Body of pancreas (tissue), 4 donors: ENCODE data around the gene TCEA2. TPM values are rescaled to one million over a fixed set of nuclear protein-coding genes. Genes with fewer than 3 reads are reported as not detected.

Source experiments
- ATAC-seq: fragments of 150-250 bp; one replicate; pipeline ENCODE4 v1.9.1; 2016
- DNase-seq, 4 donors: peaks; one replicate each; pipeline ENCODE4 v3.0.0-alpha.2; 2019
- H3K27ac ChIP-seq, 4 donors: fragments of 200-600 bp; sonication (generic); 1 replicate in 3 of 4; 2 replicates in 1 of 4; pipeline versions ENCODE4 v1.5.1 to v1.6.1; 2016 to 2019; ENCODE audit warnings: mild to moderate bottlenecking in 1 of 4, mixed read lengths in 1 of 4, moderate library complexity in 1 of 4
- H3K27me3 ChIP-seq, 2 donors: fragments of 200-600 bp; sonication (generic); one replicate each; pipeline ENCODE4 v1.6.0; 2016; ENCODE audit warnings: mild to moderate bottlenecking in 1 of 2
- H3K36me3 ChIP-seq, 2 donors: fragments of 200-600 bp; sonication (generic); replicated peaks in 1 of 2; 2 replicates each; pipeline ENCODE4 v1.5.1; 2016; ENCODE audit warnings: low read depth in 2 of 2; ENCODE audit not compliant: insufficient read depth in 1 of 2
- H3K4me1 ChIP-seq: fragments of 200-600 bp; sonication (generic); one replicate; pipeline ENCODE4 v1.6.0; 2016
- H3K4me3 ChIP-seq, 2 donors: fragments of 200-600 bp; sonication (generic); 1 replicate in 1 of 2; 2 replicates in 1 of 2; pipeline ENCODE4 v1.5.1; 2016 to 2019
- H3K9me3 ChIP-seq, 3 donors: fragments of 200-600 bp; sonication (generic); 1 replicate in 2 of 3; 2 replicates in 1 of 3; pipeline ENCODE4 v1.5.1; 2016
- CTCF ChIP-seq, 7 experiments: fragments of 450-650 bp in 4 of 7; fragments of 200-600 bp in 3 of 7; sonication (generic) in 3 of 7; IDR thresholded peaks; one replicate each; pipeline ENCODE4 v1.5.1; 2016 to 2019; ENCODE audit warnings: antibody characterized with exemption in 7 of 7
- POLR2A ChIP-seq, 3 donors: fragments of 450-650 bp; IDR thresholded peaks; one replicate each; pipeline ENCODE4 v1.6.1; 2016; ENCODE audit warnings: antibody characterized with exemption in 3 of 3, mild to moderate bottlenecking in 2 of 3
- WGBS, 2 donors: methylation state at CpG; one replicate each; pipeline ENCODE4 v1.1.5; 2017; 5-methylcytosine and 5-hydroxymethylcytosine counted together
- intact Hi-C: fragments of 100-400 bp; cut with DNase I; formaldehyde crosslinking; loops from one replicate; pipeline ENCODE4 v1.15.1; 2023
- total RNA-seq, 2 donors: library from RNA; depleted of rRNA; stranded (reverse); fragments of >200 nt; gene quantifications; one replicate each; pipeline ENCODE4 v1.1.0, GENCODE V29; 2016

The TCEA2 gene
- total RNA-seq, 2 donors from 2014 or later: 16.6 to 17.5 TPM

GRCh38 chr20:64077876-64078551 lies 15.0 kb downstream of the TCEA2 start:
- intact Hi-C loops: no loop called here
- 61 to 80% methylated on average over 9 to 15 of the region's 15 CpGs for WGBS, 2 donors
- Histone ChIP-seq H3K4me1 (peaks cover 17% of the 10 kb centered on the region), H3K27me3 (no peaks in the 10 kb centered on the region), H3K9me3 (no peaks in the 10 kb centered on the region), H3K4me3 (no peak overlapping the region), H3K27ac (peak overlapping the region in 1 of 4 donors; percentile 77), H3K36me3 (no peaks in the 10 kb centered on the region)
- ATAC-seq (no peak), DNase-seq (peak in 1 of 4 donors; percentile 39)
- TF ChIP-seq CTCF (IDR thresholded peaks at IDR 0.05): no peak
- no peak for TF ChIP-seq POLR2A (IDR thresholded peaks at IDR 0.05)

GRCh38 chr20:64078934-64079272 lies 15.9 kb downstream of the TCEA2 start:
- ATAC-seq: no peak
- DNase-seq: no peak
- 29 to 30% methylated on average over 2 to 4 of the region's 4 CpGs for WGBS, 2 donors
- TF ChIP-seq POLR2A (IDR thresholded peaks at IDR 0.05) (no peak), CTCF (IDR thresholded peaks at IDR 0.05) (no peak)
- Histone ChIP-seq H3K4me3 (peak overlapping the region; percentile 27 to 47), H3K36me3 (no peaks in the 10 kb centered on the region), H3K27ac (peak overlapping the region in 3 of 4 donors; percentile 59 to 77 (median 69)), H3K9me3 (no peaks in the 10 kb centered on the region), H3K27me3 (no peaks in the 10 kb centered on the region), H3K4me1 (peaks cover 26% of the 10 kb centered on the region)
- intact Hi-C loops: no loop called here

GRCh38 chr20:64079273-64080012 lies 16.4 kb downstream of the TCEA2 start, which contains the start of gene RGS19:
TSS of gene RGS19 (minus strand) at chr20:64079518. CDS start at chr20:64076886, 2,632 bp downstream.
- intact Hi-C loops: no loop called here
- WGBS, 2 donors: 0 to 1% methylated on average over 2 to 58 of the region's 73 CpGs

GRCh38 chr20:64080013-64080812 lies 17.2 kb downstream of the TCEA2 start, which contains the start of gene OPRL1:
TSS of gene OPRL1 (plus strand) at chr20:64080082. CDS start at chr20:64092721, 12,639 bp downstream.
- TF ChIP-seq POLR2A (IDR thresholded peaks at IDR 0.05): peak in 1 of 3 donors; percentile 31
- no peak for TF ChIP-seq CTCF (IDR thresholded peaks at IDR 0.05)
- Histone ChIP-seq H3K9me3 (no peaks in the 10 kb centered on the region), H3K4me3 (peak within 1 kb of the TSS; percentile 27 to 47), H3K27me3 (peaks cover 0 to 8% of the 10 kb centered on the region in 2 donors), H3K4me1 (peaks cover 37% of the 10 kb centered on the region), H3K27ac (peak within 1 kb of the TSS; percentile 4 to 81 (median 64)), H3K36me3 (no peaks in the 10 kb centered on the region)
- intact Hi-C loops: no loop called here
- DNase-seq: no peak
- 12 to 30% methylated on average over 2 to 53 of the region's 62 CpGs for WGBS, 2 donors
- no peak for ATAC-seq

More at GRCh38 chr20:64079273-64080012, 16.4 kb downstream of the TCEA2 start, which contains the start of gene RGS19:
- Histone ChIP-seq H3K9me3 (no peaks in the 10 kb centered on the region), H3K4me3 (peak within 1 kb of the TSS; percentile 27 to 47), H3K27me3 (peaks cover 0 to under 1% of the 10 kb centered on the region in 2 donors), H3K36me3 (no peaks in the 10 kb centered on the region), H3K27ac (peak within 1 kb of the TSS; percentile 4 to 81 (median 64)), H3K4me1 (peaks cover 32% of the 10 kb centered on the region)
- TF ChIP-seq CTCF (IDR thresholded peaks at IDR 0.05) (no peak), POLR2A (IDR thresholded peaks at IDR 0.05) (peak in 1 of 3 donors; percentile 19)
- DNase-seq (peak; percentile 69 to 85 (median 82)), ATAC-seq (peak; percentile 77)
